ENCODE measurements around the gene ABHD17A.
A peak's percentile ranks its signal among the peaks of the same experiment; 100 is the strongest.

Gene ABHD17A

DNA sequence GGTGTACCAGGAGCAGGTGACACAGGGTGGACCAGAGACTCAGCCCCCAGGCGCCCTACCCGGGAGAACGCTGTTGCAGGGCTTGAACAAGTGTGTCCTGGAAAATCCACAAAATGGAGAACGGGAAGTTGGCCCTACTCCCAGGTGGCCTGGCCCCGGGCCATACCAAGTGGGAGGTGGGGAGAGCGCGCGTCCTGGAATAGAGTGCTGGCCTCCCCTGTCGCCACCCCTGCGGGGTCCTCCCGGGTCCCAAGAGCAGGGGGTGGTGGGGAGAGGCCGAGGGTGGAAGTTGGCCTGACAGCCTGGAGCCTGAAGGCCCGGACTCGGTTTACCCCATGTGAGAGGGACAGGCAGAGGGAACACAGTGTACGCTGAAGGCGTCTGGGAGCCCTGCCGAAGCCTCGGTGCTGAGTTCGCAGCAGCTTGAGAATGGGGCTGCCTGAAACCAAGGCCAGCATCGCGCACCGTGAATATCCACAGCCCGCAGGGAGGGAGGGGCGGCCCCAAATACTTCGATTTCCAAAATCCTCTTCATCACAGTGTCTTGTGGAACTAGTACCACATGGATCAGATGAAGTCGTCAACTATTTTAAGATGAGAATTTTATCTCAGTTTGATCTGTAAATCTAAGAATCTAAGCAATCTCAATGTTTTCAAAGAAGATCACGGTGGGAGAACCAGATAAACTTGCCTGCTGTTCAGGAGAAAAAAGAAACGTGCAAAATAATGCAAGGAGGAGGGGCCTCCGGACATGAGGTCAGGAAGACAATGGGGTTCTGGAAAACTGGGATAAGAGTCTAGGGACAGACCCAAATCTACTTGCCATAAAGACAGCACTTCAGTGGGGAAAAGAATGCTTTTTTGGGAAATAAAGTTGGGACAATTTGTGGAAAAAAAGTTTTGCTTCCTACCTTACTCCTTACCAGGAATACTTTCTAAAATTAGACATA is 11.5 kb downstream of the ABHD17A start:
- 95 to 97% methylated on average over 26 to 29 of the region's 29 CpGs for WGBS, 2 experiments (ENCODE audit: insufficient coverage in 2 of 2)
- Histone ChIP-seq H3K4me3 (ENCODE audit: extremely low read depth, insufficient read depth, low read length, poor library complexity, severe bottlenecking) (peak overlapping the region; percentile 71), H3K9me3 (ENCODE audit: control insufficient read depth, low read length) (no peaks in the 10 kb centered on the region)

DNA sequence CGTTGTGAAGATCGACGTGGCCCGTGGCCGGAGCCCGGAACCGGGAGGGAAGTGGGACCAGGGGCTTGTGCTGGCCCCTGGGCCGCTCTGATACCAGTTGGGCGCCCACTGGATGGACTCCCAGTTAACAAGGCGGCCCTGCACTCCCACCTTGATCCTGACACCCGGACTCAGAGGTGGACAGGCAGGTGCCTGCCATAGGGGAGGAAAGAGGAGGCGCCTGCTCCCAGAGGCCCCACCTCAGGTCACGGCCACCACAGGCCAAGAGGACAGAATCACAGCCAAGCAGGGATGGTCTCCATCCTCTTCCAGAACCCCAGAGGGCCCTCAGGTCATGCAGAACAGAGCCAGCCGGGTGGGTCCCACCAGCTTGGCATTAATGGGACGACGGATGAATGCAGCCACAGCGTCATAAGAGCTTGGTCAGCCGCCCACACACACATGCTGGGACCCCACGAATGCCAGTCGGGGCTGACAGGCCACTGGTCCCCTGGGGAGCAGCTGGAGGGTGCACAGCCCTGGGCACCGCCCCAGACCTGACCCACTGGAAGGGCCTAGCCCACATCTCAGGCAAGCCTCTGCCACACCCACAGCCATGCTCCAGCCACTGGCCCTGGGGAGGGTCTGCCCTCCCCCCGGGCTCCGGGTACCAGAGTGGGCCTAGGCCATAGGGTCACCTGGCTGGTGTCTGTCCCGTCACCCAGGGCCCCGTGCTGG is 12.3 kb downstream of the ABHD17A start:
- no peak overlapping the region for H3K27ac ChIP-seq (ENCODE audit: low read depth, low read length, severe bottlenecking)
- WGBS, 2 experiments (ENCODE audit: insufficient coverage in 2 of 2) = 94 to 95% methylated on average over 24 to 25 of the region's 25 CpGs
- H3K9me3 ChIP-seq (ENCODE audit: control insufficient read depth, low read length) = no peaks in the 10 kb centered on the region
- no peak overlapping the region for H3K4me3 ChIP-seq (ENCODE audit: extremely low read depth, insufficient read depth, low read length, poor library complexity, severe bottlenecking)
- H3K4me1 ChIP-seq (ENCODE audit: control insufficient read depth, insufficient read depth, low read length, poor library complexity, severe bottlenecking) = peaks cover 15% of the 10 kb centered on the region
- peaks cover 32% of the 10 kb centered on the region for H3K36me3 ChIP-seq (ENCODE audit: control insufficient read depth, insufficient read depth, low read length)

More for the DNA sequence above, 11.5 kb downstream of the ABHD17A start:
- Histone ChIP-seq H3K27ac (ENCODE audit: low read depth, low read length, severe bottlenecking) (no peak overlapping the region), H3K36me3 (ENCODE audit: control insufficient read depth, insufficient read depth, low read length) (peaks cover 32% of the 10 kb centered on the region), H3K4me1 (ENCODE audit: control insufficient read depth, insufficient read depth, low read length, poor library complexity, severe bottlenecking) (peaks cover 15% of the 10 kb centered on the region)

DNA sequence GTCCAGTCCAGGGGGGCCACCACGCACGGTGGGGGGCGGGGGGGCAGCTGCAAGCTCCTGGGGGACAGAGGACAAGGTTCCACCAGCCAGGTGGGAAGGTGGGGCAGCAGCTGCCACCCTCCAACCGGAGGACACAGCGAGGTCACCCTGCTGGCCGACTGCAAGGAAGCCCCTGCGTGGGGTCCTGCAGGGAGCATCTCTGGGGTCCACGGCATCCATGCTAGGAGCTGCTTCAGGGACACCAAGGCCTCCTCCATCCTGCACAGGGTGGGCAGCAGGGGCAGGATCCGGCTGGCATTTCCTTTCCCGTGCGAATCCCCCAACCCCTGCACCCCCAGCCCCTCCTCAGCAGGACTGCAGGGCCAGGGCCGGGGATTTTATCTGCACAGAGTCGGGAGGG is 13.7 kb downstream of the ABHD17A start:
- H3K4me1 ChIP-seq (ENCODE audit: control insufficient read depth, insufficient read depth, low read length, poor library complexity, severe bottlenecking) = peaks cover 13% of the 10 kb centered on the region
- no peak overlapping the region for H3K27ac ChIP-seq (ENCODE audit: low read depth, low read length, severe bottlenecking)
- no peak overlapping the region for H3K4me3 ChIP-seq (ENCODE audit: extremely low read depth, insufficient read depth, low read length, poor library complexity, severe bottlenecking)
- no peaks in the 10 kb centered on the region for H3K9me3 ChIP-seq (ENCODE audit: control insufficient read depth, low read length)
- H3K36me3 ChIP-seq (ENCODE audit: control insufficient read depth, insufficient read depth, low read length) = peaks cover 32% of the 10 kb centered on the region
- 98% methylated on average over 9 to 10 of the region's 13 CpGs for WGBS, 2 experiments (ENCODE audit: insufficient coverage in 2 of 2)

DNA sequence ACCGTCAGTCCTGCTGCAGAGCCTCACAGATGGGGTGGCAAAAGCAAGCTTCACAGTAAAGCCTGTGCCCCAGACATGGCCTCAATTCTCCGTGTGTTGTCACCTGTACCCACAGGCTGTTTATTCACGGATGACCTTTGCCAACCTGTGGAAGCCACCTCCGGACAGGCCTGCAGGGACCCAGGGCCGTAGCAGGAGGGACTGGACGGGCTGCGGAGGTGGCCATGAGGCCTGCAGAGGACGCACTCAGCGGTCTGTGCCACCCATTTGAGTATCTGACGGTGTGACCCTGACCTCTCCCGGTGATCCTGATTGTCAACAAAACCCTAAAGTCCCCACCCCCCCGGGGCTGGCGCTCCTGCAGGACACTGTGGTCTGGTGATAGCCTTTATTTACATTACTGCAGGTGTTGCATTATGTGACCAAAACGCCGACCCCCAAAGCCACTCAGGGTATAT is 14.1 kb downstream of the ABHD17A start:
- peaks cover 32% of the 10 kb centered on the region for H3K36me3 ChIP-seq (ENCODE audit: control insufficient read depth, insufficient read depth, low read length)
- no peaks in the 10 kb centered on the region for H3K9me3 ChIP-seq (ENCODE audit: control insufficient read depth, low read length)
- H3K4me1 ChIP-seq (ENCODE audit: control insufficient read depth, insufficient read depth, low read length, poor library complexity, severe bottlenecking) = peaks cover 8% of the 10 kb centered on the region
- no peak overlapping the region for H3K27ac ChIP-seq (ENCODE audit: low read depth, low read length, severe bottlenecking)
- 92 to 95% methylated on average over 7 to 14 of the region's 15 CpGs for WGBS, 2 experiments (ENCODE audit: insufficient coverage in 2 of 2)
- H3K4me3 ChIP-seq (ENCODE audit: extremely low read depth, insufficient read depth, low read length, poor library complexity, severe bottlenecking) = no peak overlapping the region

DNA sequence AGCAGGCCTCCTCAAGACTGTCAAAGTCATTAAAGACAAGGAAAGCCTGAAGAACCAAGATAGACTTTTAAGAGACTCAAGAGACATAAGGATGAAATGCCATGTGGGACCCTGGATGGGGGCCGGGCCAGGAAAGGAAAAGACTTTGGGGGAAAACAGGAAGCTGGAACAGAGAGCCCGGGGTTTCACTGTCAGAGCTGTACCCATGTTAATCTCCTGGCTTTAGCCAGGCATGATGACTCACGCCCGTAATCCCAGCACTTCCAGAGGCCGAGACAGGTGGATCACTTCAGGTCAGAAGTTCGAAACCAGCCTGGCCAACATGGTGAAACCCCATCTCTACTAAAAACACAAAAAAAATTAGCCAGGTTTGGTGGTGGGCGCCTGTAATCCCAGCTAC is 16.3 kb downstream of the ABHD17A start:
- Histone ChIP-seq H3K9me3 (ENCODE audit: control insufficient read depth, low read length) (no peaks in the 10 kb centered on the region), H3K4me3 (ENCODE audit: extremely low read depth, insufficient read depth, low read length, poor library complexity, severe bottlenecking) (no peak overlapping the region), H3K4me1 (ENCODE audit: control insufficient read depth, insufficient read depth, low read length, poor library complexity, severe bottlenecking) (peaks cover 3% of the 10 kb centered on the region), H3K36me3 (ENCODE audit: control insufficient read depth, insufficient read depth, low read length) (peaks cover 32% of the 10 kb centered on the region), H3K27ac (ENCODE audit: low read depth, low read length, severe bottlenecking) (no peak overlapping the region)
- 93 to 96% methylated on average over 7 of the region's 7 CpGs for WGBS, 2 experiments (ENCODE audit: insufficient coverage in 2 of 2)

DNA sequence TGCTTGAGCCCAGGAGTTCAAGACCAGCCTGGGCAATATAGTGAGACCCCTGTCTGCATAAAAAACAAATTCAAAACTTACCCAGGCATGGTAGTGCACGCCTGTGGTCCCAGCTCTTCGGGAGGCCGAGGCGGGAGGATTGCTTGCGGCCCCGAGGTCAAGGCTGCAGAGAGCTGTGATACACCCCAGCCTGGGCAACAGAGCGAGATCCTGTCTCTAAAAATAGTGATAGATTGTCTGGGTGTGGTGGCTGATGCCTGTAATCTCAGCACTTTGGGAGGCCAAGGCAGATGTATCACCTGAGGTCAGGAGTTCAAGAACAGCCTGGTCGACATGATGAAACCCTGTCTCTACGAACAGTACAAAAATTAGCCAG is 18.0 kb downstream of the ABHD17A start:
- 96 to 99% methylated on average over 7 to 9 of the region's 9 CpGs for WGBS, 2 experiments (ENCODE audit: insufficient coverage in 2 of 2)
- Histone ChIP-seq H3K4me3 (ENCODE audit: extremely low read depth, insufficient read depth, low read length, poor library complexity, severe bottlenecking) (no peak overlapping the region), H3K36me3 (ENCODE audit: control insufficient read depth, insufficient read depth, low read length) (peaks cover 22% of the 10 kb centered on the region), H3K4me1 (ENCODE audit: control insufficient read depth, insufficient read depth, low read length, poor library complexity, severe bottlenecking) (peaks cover 3% of the 10 kb centered on the region), H3K27ac (ENCODE audit: low read depth, low read length, severe bottlenecking) (no peak overlapping the region), H3K9me3 (ENCODE audit: control insufficient read depth, low read length) (no peaks in the 10 kb centered on the region)

DNA sequence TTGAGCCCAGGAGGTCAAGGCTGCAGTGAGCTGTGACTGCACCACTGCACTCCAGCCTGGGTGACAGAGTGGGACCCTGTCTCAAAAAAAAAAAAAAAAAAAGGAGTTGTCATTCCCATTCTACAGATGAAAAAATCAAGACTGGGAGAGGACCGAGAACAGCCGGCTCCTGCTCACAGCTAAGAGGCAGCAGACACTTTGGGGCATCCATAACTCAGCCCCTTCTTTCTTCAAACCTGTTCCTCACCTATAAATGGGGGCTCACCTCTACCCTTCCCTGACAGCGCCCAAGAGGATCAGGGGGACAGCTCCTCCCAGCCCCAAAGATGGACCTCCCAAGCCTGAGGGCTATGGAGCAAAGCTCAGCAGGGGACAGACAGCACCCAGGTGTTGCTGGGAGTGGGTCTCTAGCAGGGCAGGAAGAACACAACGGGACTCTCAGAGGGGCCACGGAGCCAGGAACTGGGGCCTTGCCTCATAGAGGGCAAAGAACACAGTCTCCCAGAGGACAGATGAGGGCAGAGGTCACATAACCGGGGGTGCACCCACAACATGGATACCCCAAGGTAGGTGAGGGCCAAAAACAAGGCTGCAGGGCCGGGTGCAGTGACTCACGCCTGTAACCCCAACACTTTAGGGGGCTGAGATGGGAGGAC is 18.5 kb downstream of the ABHD17A start:
- Histone ChIP-seq H3K27ac (ENCODE audit: low read depth, low read length, severe bottlenecking) (no peak overlapping the region), H3K4me3 (ENCODE audit: extremely low read depth, insufficient read depth, low read length, poor library complexity, severe bottlenecking) (no peak overlapping the region), H3K36me3 (ENCODE audit: control insufficient read depth, insufficient read depth, low read length) (peaks cover 18% of the 10 kb centered on the region), H3K4me1 (ENCODE audit: control insufficient read depth, insufficient read depth, low read length, poor library complexity, severe bottlenecking) (peaks cover 3% of the 10 kb centered on the region), H3K9me3 (ENCODE audit: control insufficient read depth, low read length) (no peaks in the 10 kb centered on the region)
- 94% methylated on average over 7 to 8 of the region's 8 CpGs for WGBS, 2 experiments (ENCODE audit: insufficient coverage in 2 of 2)

DNA sequence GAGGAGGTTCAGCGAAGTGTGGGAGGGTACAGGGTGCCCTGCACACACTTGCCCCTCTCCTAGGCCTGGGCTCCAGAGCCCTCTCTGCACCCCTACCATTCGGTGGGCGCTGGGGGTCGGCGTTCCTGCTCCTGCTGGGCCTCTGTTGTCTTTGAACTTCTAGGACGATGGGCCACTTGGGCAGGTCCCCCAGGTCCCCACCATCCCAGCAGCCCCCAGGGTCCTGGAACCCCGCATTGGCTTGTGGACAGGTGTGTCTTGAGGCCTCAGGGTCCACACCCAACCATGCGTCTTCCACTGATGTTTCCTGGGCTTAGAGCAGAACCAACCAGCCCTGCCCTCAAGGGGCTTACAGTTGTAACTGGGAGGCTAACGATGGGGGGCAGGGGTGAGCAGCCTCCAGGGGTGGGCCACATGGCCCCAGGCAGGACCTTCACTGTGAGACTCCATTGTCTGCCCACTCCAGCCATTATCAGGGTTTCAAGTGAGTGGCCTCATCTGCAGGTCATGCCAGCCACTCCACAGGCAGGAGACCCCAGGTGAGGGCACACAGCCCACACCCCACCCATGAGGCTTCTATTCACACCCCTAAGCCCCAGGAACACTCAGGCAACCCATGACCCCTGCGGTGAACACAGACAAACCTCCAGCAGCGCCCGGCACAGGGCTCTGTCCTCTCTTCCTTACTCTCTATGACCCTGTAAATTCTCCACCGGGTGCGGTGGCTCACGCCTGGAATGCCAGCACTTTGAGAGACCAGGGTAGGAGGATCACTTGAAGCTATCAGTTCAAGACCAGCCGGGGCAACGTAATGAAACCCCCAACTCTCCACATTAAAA is 19.9 kb downstream of the ABHD17A start:
- H3K36me3 ChIP-seq (ENCODE audit: control insufficient read depth, insufficient read depth, low read length) = peaks cover 8% of the 10 kb centered on the region
- 87 to 88% methylated on average over 11 to 13 of the region's 17 CpGs for WGBS, 2 experiments (ENCODE audit: insufficient coverage in 2 of 2)
- peaks cover 15% of the 10 kb centered on the region for H3K4me1 ChIP-seq (ENCODE audit: control insufficient read depth, insufficient read depth, low read length, poor library complexity, severe bottlenecking)
- peak overlapping the region; percentile 49 for H3K27ac ChIP-seq (ENCODE audit: low read depth, low read length, severe bottlenecking)
- peak overlapping the region; percentile 68 for H3K4me3 ChIP-seq (ENCODE audit: extremely low read depth, insufficient read depth, low read length, poor library complexity, severe bottlenecking)
- H3K9me3 ChIP-seq (ENCODE audit: control insufficient read depth, low read length) = no peaks in the 10 kb centered on the region

DNA sequence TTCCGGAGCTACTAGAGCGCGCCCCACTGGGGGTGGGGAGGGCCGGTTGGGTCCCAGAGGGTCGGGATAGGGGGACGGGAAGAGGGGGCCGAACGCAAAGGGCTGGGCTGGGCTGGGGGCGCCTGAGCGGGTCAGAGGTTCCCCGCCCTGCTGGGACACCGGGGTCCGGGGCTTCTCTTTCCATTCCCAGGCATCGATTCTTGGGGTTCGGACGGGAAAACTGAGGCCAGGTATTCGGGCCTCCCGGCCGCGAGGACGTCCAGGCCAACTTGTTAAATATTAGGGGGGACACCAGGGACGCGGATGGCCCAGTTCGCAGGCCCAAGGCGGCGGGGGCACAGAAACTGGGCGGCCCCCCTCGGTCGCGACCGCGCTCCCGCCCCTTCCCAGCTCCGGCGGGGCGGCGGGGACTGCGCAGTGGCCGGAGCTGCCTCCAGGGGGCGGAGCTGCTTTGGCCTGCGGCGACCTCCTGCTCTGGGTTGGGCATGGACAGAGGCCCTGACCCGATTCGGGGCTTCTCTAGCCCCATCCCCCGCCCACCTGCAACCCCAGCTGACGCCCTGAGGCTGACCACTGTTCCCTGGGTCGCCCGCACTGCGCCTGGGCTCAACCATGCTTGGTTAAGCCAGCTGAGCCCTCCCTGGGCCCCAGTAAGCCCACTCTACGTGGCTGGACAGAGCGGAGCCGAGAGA is 20.7 kb downstream of the ABHD17A start:
- Histone ChIP-seq H3K36me3 (ENCODE audit: control insufficient read depth, insufficient read depth, low read length) (peaks cover 2% of the 10 kb centered on the region), H3K4me1 (ENCODE audit: control insufficient read depth, insufficient read depth, low read length, poor library complexity, severe bottlenecking) (peaks cover 22% of the 10 kb centered on the region), H3K9me3 (ENCODE audit: control insufficient read depth, low read length) (no peaks in the 10 kb centered on the region), H3K4me3 (ENCODE audit: extremely low read depth, insufficient read depth, low read length, poor library complexity, severe bottlenecking) (peak overlapping the region; percentile 68), H3K27ac (ENCODE audit: low read depth, low read length, severe bottlenecking) (peak overlapping the region; percentile 84)
- WGBS, 2 experiments (ENCODE audit: insufficient coverage in 2 of 2) = 7 to 8% methylated on average over 41 to 42 of the region's 52 CpGs

Measured in mesodermal cell (in vitro differentiated cells).